Suprapubic skin (tissue), 4 donors: Measurements from ENCODE around the gene ATRN. TPM values are rescaled to one million over a fixed set of nuclear protein-coding genes. Genes with fewer than 3 reads are reported as not detected.
A peak's percentile ranks its signal among the peaks of the same experiment; 100 is the strongest.

Experiments used
- DNase-seq, 2 donors: peaks; one replicate each; pipeline ENCODE4 v3.0.0-alpha.2; 2019; ENCODE audit warnings: low spot score in 2 of 2
- H3K27ac ChIP-seq: fragments of 200-600 bp; sonication (generic); one replicate; pipeline ENCODE4 v1.5.1; 2019
- H3K27me3 ChIP-seq: fragments of 200-600 bp; sonication (generic); one replicate; pipeline ENCODE4 v1.5.1; 2019
- H3K36me3 ChIP-seq: fragments of 200-600 bp; sonication (generic); one replicate; pipeline ENCODE4 v1.5.1; 2019
- H3K4me1 ChIP-seq: fragments of 200-600 bp; sonication (generic); one replicate; pipeline ENCODE4 v1.5.1; 2019
- H3K4me3 ChIP-seq: fragments of 200-600 bp; sonication (generic); one replicate; pipeline ENCODE4 v1.5.1; 2019; ENCODE audit warnings: mild to moderate bottlenecking
- H3K9me3 ChIP-seq: fragments of 200-600 bp; sonication (generic); one replicate; pipeline ENCODE4 v1.5.1; 2019
- EP300 ChIP-seq: sonication (generic); formaldehyde crosslinking; IDR thresholded peaks from one replicate; pipeline ENCODE4 v1.6.1; 2017; ENCODE audit warnings: antibody characterized with exemption
- POLR2A ChIP-seq, 2 donors: fragments of 450-650 bp; IDR thresholded peaks; one replicate each; pipeline ENCODE4 v1.6.1; 2017; ENCODE audit warnings: antibody characterized with exemption in 2 of 2, mild to moderate bottlenecking in 2 of 2, moderate library complexity in 2 of 2
- POLR2AphosphoS5 ChIP-seq, 3 donors: sonication (generic); formaldehyde crosslinking; IDR thresholded peaks; one replicate each; pipeline ENCODE4 v1.6.1; 2017; ENCODE audit warnings: antibody characterized with exemption in 3 of 3
- WGBS: methylation state at CpG from one replicate; pipeline ENCODE4 v1.1.5; 2018; 5-methylcytosine and 5-hydroxymethylcytosine counted together
- total RNA-seq, 4 donors: library from RNA; depleted of rRNA; stranded (reverse); fragments of >200 nt; gene quantifications; one replicate each; pipeline ENCODE4 v1.1.0, GENCODE V29; 2016
- TF ChIP-seq, protein P1 (sequence below), 2 donors: fragments of 200-600 bp in 1 of 2; fragments of 450-650 bp in 1 of 2; sonication (generic) in 1 of 2; IDR thresholded peaks; one replicate each; pipeline ENCODE4 v1.5.1; 2016 to 2019; ENCODE audit warnings: antibody characterized with exemption in 2 of 2, mild to moderate bottlenecking in 1 of 2, moderate library complexity in 1 of 2

ATRN gene
- total RNA-seq, 4 donors from 2014 or later: 23.3 to 39.1 (median 28.3) TPM

DNA sequence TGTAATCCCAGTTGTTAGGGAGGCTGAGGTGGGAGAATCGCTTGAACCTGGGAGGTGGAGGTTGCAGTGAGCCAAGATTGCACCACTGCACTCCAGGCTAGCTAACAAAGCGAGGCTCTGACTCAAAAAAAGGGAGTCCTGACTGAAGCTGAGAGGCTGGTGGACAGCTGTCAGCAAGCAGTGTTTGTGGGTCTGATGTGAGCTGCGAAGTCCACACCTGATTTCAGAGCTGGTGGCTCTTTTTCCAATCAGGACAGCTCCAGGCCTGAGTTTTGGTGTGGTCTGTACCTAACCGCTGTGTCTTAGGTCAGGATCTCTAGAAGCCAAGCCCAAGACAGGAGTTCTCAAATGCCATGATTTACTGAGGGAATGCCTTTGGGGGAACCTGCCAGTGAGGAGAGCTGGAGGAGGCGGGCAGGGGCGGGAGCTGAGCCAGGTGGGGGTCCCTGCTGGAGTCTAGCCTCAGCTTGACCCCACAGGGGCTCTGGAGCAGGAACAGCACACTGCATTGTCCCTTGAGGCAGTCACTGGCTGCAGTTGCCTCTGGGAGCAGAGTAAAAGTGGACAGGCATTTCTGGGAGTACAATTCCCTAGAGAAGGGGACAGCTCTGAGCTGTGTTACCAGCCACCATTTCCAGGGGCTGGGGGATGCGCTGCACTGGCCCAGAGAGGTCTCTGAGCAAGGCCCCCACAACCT lies 187.3 kb downstream of the ATRN start:
- peak in 1 of 2 donors; percentile 33 for DNase-seq
- Histone ChIP-seq H3K36me3 (no peaks in the 10 kb centered on the region), H3K4me3 (no peak overlapping the region), H3K27ac (no peak overlapping the region), H3K27me3 (peaks cover 55% of the 10 kb centered on the region), H3K9me3 (no peaks in the 10 kb centered on the region), H3K4me1 (peaks cover 11% of the 10 kb centered on the region)
- TF ChIP-seq, protein P1, sequence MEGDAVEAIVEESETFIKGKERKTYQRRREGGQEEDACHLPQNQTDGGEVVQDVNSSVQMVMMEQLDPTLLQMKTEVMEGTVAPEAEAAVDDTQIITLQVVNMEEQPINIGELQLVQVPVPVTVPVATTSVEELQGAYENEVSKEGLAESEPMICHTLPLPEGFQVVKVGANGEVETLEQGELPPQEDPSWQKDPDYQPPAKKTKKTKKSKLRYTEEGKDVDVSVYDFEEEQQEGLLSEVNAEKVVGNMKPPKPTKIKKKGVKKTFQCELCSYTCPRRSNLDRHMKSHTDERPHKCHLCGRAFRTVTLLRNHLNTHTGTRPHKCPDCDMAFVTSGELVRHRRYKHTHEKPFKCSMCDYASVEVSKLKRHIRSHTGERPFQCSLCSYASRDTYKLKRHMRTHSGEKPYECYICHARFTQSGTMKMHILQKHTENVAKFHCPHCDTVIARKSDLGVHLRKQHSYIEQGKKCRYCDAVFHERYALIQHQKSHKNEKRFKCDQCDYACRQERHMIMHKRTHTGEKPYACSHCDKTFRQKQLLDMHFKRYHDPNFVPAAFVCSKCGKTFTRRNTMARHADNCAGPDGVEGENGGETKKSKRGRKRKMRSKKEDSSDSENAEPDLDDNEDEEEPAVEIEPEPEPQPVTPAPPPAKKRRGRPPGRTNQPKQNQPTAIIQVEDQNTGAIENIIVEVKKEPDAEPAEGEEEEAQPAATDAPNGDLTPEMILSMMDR (IDR thresholded peaks at IDR 0.05): no peak
- no peak for TF ChIP-seq POLR2AphosphoS5 (IDR thresholded peaks at IDR 0.05)
- no peak for TF ChIP-seq POLR2A (IDR thresholded peaks at IDR 0.05)
- TF ChIP-seq EP300: no peak
- WGBS: 91% methylated on average over 7 of the region's 7 CpGs

DNA sequence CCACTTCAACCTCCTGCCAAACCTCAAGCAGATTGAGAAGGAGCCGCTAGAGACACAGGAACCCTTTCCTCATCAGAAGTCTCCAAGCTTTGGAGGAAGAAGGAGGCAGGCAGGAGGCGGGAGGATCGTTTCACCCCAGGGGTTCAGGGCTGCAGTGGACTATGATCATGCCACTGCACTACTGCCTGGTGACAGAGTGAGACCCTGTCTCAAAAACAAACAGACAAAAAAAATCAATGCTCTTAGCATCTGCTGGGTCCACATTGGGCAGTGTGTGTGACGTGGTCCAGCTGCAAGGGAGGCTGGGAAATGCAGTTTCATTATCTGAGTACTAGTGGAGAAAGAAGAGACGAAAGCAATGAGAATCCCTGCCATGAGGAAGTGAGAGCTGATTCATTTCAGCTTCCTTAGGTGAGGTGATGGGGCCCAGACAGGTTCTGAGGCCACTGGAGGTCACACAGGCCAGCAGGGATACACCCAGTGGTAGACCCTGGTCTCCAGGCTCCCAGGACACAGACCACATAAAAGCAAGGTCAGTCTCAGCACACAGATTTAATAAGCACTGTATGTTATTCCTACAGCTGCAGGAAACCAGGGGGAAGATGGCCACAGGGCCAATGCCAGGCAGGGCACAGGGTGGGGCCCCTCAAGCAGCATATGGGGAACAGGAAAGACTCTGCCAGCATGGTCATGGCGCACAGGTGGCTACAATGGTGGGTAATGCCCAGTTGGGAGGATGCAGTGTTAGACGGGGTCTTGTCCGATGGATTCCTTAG lies 188.1 kb downstream of the ATRN start:
- TF ChIP-seq POLR2AphosphoS5 (IDR thresholded peaks at IDR 0.05) (no peak), EP300 (no peak), POLR2A (IDR thresholded peaks at IDR 0.05) (no peak)
- TF ChIP-seq, protein P1 (IDR thresholded peaks at IDR 0.05): no peak
- no peak overlapping the region for H3K4me3 ChIP-seq
- H3K36me3 ChIP-seq: no peaks in the 10 kb centered on the region
- 74% methylated on average over 8 of the region's 8 CpGs for WGBS
- H3K27ac ChIP-seq: no peak overlapping the region
- H3K4me1 ChIP-seq: peaks cover 11% of the 10 kb centered on the region
- H3K27me3 ChIP-seq: peaks cover 58% of the 10 kb centered on the region
- no peaks in the 10 kb centered on the region for H3K9me3 ChIP-seq
- peak in 1 of 2 donors; percentile 29 for DNase-seq

DNA sequence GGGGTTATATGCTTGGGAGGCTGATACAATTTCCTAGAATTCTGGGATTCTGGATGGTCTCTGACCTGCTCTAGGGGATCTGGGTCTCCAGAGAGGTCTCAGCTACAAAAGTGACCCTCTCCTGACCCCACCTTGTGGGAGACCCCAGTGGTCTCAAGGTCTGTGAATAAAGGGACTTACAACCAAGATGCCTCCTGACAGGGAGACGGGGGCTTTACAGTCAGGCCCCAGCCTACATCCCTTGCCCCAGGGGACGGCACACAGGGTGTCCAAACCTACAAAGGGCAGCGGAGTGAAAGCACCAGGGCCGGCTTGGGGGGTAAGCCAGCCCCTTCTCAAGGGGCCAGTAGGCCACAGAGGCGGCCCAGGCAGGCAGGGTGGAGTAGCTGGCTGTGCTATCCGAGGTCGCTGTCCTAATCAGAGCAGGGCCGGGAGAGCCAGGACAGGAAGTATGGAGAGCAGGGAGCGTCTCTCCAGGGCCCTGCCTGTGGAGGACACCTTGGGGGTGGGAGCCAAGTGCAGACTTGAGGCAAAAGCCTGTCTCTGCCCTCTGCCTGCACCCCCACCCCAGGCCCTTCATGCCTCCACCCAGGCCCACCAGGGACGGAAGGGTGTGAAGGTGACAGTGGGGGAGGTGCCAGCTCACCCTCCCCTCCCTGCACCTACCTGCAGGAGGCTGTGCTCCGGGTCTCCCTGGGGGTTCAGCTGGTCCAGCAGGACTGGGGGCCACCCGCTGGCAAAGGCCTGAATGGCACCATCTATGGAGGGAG lies 188.9 kb downstream of the ATRN start:
- TF ChIP-seq, protein P1 (IDR thresholded peaks at IDR 0.05): no peak
- TF ChIP-seq EP300: no peak
- TF ChIP-seq POLR2AphosphoS5 (IDR thresholded peaks at IDR 0.05): no peak
- Histone ChIP-seq H3K9me3 (no peaks in the 10 kb centered on the region), H3K27me3 (peaks cover 58% of the 10 kb centered on the region), H3K4me1 (peaks cover 11% of the 10 kb centered on the region), H3K36me3 (no peaks in the 10 kb centered on the region), H3K4me3 (no peak overlapping the region), H3K27ac (no peak overlapping the region)
- WGBS: 65% methylated on average over 6 of the region's 12 CpGs
- peak; percentile 61 to 65 for DNase-seq

DNA sequence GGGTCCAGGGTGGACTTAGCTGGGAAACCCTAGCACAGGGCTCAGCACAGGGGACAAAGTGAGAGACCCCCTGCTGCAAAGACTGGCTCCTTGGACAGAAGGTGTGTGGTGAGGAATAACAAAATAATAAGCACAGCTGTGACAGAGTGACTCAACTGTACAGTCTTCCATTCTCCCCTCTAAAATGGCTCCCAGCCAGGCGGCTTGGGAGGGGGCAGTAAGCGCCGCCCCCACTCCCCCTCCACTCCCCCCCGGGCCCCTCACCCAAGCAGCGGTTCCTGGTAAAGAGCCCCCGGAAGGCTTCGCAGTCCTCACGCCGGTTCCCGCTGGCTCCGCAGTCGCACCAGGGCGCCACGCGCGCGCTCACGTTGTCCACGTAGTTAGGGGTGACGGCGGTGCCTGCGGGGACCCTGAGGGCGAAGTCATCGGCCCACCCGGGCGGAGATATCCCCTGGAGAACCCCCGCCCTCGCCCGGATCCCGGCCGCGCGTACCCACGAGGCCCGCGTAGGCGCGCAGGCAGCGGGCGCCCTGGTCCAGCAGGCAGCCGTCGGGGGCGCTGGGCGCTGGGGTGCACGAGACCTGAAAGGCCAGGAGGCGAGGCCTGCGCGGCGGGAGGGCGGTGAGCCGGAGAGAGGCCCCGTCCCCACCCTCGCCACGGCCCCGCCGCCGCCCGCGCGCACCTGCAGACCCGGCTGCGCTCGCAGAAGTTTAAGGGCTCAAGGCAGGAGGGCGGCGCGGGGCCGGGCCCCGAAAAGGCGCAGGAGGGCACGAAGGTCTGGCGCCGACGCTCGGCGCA lies 189.6 kb downstream of the ATRN start:
- Histone ChIP-seq H3K27ac (no peak overlapping the region), H3K9me3 (no peaks in the 10 kb centered on the region), H3K4me3 (peak overlapping the region; percentile 39), H3K4me1 (peaks cover 11% of the 10 kb centered on the region), H3K36me3 (no peaks in the 10 kb centered on the region), H3K27me3 (peaks cover 58% of the 10 kb centered on the region)
- TF ChIP-seq POLR2AphosphoS5 (IDR thresholded peaks at IDR 0.05): no peak
- TF ChIP-seq POLR2A (IDR thresholded peaks at IDR 0.05): no peak
- TF ChIP-seq EP300: no peak
- TF ChIP-seq, protein P1 (IDR thresholded peaks at IDR 0.05): no peak
- peak in 1 of 2 donors; percentile 55 for DNase-seq
- 14% methylated on average over 1 of the region's 75 CpGs for WGBS
